Glutamatergic neuron (in vitro differentiated cells): ENCODE results near the gene LAMTOR1. TPM values are rescaled to one million over a fixed set of nuclear protein-coding genes. Genes with fewer than 3 reads are reported as not detected.

ENCODE experiments used
- DNase-seq: peaks from one replicate; pipeline ENCODE4 v3.0.0; 2022
- H3K27ac Mint-ChIP-seq: one replicate; pipeline ENCODE4 v1.8.0; 2020; ENCODE audit warnings: mild to moderate bottlenecking, mixed read lengths, inconsistent platforms; ENCODE audit not compliant: unreplicated experiment
- H3K27me3 Mint-ChIP-seq: one replicate; pipeline ENCODE4 v1.8.0; 2020; ENCODE audit warnings: mild to moderate bottlenecking, moderate library complexity, mixed read lengths, inconsistent platforms; ENCODE audit not compliant: unreplicated experiment
- H3K36me3 Mint-ChIP-seq: one replicate; pipeline ENCODE4 v1.8.0; 2020; ENCODE audit warnings: mild to moderate bottlenecking, mixed read lengths, inconsistent platforms; ENCODE audit not compliant: unreplicated experiment
- H3K4me1 Mint-ChIP-seq: one replicate; pipeline ENCODE4 v1.8.0; 2020; ENCODE audit warnings: mild to moderate bottlenecking, low read depth, mixed read lengths, inconsistent platforms; ENCODE audit not compliant: unreplicated experiment
- H3K4me3 Mint-ChIP-seq: one replicate; pipeline ENCODE4 v1.8.0; 2020; ENCODE audit warnings: mild to moderate bottlenecking, mixed read lengths, inconsistent platforms; ENCODE audit not compliant: unreplicated experiment
- H3K9me3 Mint-ChIP-seq: one replicate; pipeline ENCODE4 v1.8.0; 2020; ENCODE audit warnings: mild to moderate bottlenecking, moderate library complexity, mixed read lengths, inconsistent platforms; ENCODE audit not compliant: unreplicated experiment
- CTCF ChIP-seq: fragments of 200-600 bp; sonication (generic); IDR thresholded peaks from one replicate; pipeline ENCODE4 v1.5.0; 2021; ENCODE audit not compliant: partially characterized antibody, unreplicated experiment
- total RNA-seq: library from RNA; stranded (reverse); fragmentation: NEBNext Ultra II Directional; extraction: Animal tissue kit (Norgen Biotek cat#: 25700); gene quantifications from one replicate; pipeline ENCODE4 v1.2.1, GENCODE V29; 2021; ENCODE audit not compliant: unreplicated experiment

The LAMTOR1 gene
- total RNA-seq, 1 donor from 2014 or later = 68.3 TPM

GRCh38 chr11:72112143-72112977, 9.3 kb upstream of the LAMTOR1 start, which contains the start of gene ANAPC15:
Gene ANAPC15, minus strand, starts transcription at chr11:72112695. Its CDS starts 1,419 bp downstream, at chr11:72111276.
- Mint-ChIP-seq H3K36me3 (peaks cover 14% of the 10 kb centered on the region), H3K27ac (peak within 1 kb of the TSS; percentile 100), H3K4me3 (peak within 1 kb of the TSS; percentile 95)

GRCh38 chr11:72111300-72112142, 8.4 kb upstream of the LAMTOR1 start:
- Mint-ChIP-seq H3K4me3 (peak overlapping the region; percentile 95), H3K27me3 (peaks cover 19% of the 10 kb centered on the region), H3K4me1 (peaks cover 3% of the 10 kb centered on the region), H3K9me3 (peaks cover 12% of the 10 kb centered on the region), H3K36me3 (peaks cover 12% of the 10 kb centered on the region), H3K27ac (peak overlapping the region; percentile 100)
- no peak for DNase-seq
- TF ChIP-seq CTCF = no peak

More at GRCh38 chr11:72112143-72112977, 9.3 kb upstream of the LAMTOR1 start, which contains the start of gene ANAPC15:
- H3K27me3 Mint-ChIP-seq = peaks cover 18% of the 10 kb centered on the region
- H3K9me3 Mint-ChIP-seq = peaks cover 12% of the 10 kb centered on the region
- TF ChIP-seq CTCF = no peak
- peaks cover 3% of the 10 kb centered on the region for H3K4me1 Mint-ChIP-seq
- peak; percentile 93 for DNase-seq

- H3K9me3 Mint-ChIP-seq = peaks cover 12% of the 10 kb centered on the region
- peak within 1 kb of the TSS; percentile 44 for H3K27ac Mint-ChIP-seq
Measured at GRCh38 chr11:72105888-72106287, 2.8 kb upstream of the LAMTOR1 start, which contains the start of gene TOMT. Gene TOMT, plus strand, starts transcription at chr11:72105924. Its CDS starts 28 bp downstream, at chr11:72105952.

DNA sequence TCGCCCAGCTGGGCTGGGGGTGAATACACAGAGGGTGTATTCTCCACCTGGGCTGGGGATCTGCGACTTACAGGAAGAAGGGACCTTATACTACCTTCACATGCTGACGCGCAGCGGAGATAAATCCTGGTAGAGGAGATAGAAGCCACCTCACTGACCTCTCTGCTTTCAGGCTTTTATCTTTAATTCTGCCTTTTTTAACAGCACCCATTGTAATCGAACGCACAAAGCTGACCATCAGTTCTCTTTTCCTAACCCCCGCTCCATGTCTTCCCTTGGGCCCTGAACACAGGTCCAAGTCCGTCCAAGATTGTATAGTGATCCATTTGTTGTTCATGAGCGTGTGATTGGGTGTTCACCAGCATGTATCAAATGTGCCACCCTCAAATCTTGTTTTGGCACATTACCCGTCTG, 664 bp upstream of the LAMTOR1 start:
- H3K27ac Mint-ChIP-seq = peak overlapping the region; percentile 97
- H3K27me3 Mint-ChIP-seq = peaks cover 15% of the 10 kb centered on the region
- H3K9me3 Mint-ChIP-seq = peaks cover 12% of the 10 kb centered on the region
- TF ChIP-seq CTCF = no peak
- H3K36me3 Mint-ChIP-seq = no peaks in the 10 kb centered on the region
- H3K4me1 Mint-ChIP-seq = peaks cover 22% of the 10 kb centered on the region
- DNase-seq = no peak
- H3K4me3 Mint-ChIP-seq = peak overlapping the region; percentile 100

More at GRCh38 chr11:72105888-72106287, 2.8 kb upstream of the LAMTOR1 start, which contains the start of gene TOMT:
- Mint-ChIP-seq H3K4me3 (peak within 1 kb of the TSS; percentile 41), H3K27me3 (peaks cover 17% of the 10 kb centered on the region), H3K4me1 (peaks cover 22% of the 10 kb centered on the region), H3K36me3 (peaks cover 4% of the 10 kb centered on the region)
- DNase-seq = no peak
- TF ChIP-seq CTCF = no peak
